Natural killer cell (primary cell): ENCODE measurements around the gene KRT26. TPM values are rescaled to one million over a fixed set of nuclear protein-coding genes. Genes with fewer than 3 reads are reported as not detected.

ENCODE experiments used
- ATAC-seq, 3 donors: fragments of 150-1000 bp in 2 of 3; fragments of 200-7000 bp in 1 of 3; cut with Tn5 transposase; 1 replicate in 1 of 3; 2 replicates in 2 of 3; pipeline ENCODE4 v1.10.0; 2021; ENCODE audit warnings: mild to moderate bottlenecking in 2 of 3, moderate library complexity in 2 of 3
- DNase-seq, 2 donors: peaks; one replicate each; pipeline versions ENCODE4 v3.0.0 to v3.0.0-alpha.2; 2013 to 2021; ENCODE audit warnings: mixed read lengths in 1 of 2
- H3K27ac ChIP-seq: one replicate; pipeline ENCODE4 v1.5.1; 2013; ENCODE audit warnings: mild to moderate bottlenecking, low read length
- H3K27me3 ChIP-seq: one replicate; pipeline ENCODE4 v1.6.1; 2013; ENCODE audit warnings: low read length; ENCODE audit not compliant: control insufficient read depth, insufficient read depth
- H3K36me3 ChIP-seq: one replicate; pipeline ENCODE4 v1.6.1; 2013; ENCODE audit warnings: low read length; ENCODE audit not compliant: control insufficient read depth, insufficient read depth
- H3K4me1 ChIP-seq: one replicate; pipeline ENCODE4 v1.6.1; 2013; ENCODE audit warnings: low read length; ENCODE audit not compliant: control insufficient read depth, insufficient read depth
- H3K4me3 ChIP-seq: one replicate; pipeline ENCODE4 v1.5.1; 2013; ENCODE audit warnings: low read length
- H3K9me3 ChIP-seq: one replicate; pipeline ENCODE4 v1.6.1; 2013; ENCODE audit warnings: low read length; ENCODE audit not compliant: control insufficient read depth, insufficient read depth
- H3K27ac Mint-ChIP-seq, 2 donors: one replicate each; pipeline ENCODE4 v1.8.0; 2022; ENCODE audit warnings: mild to moderate bottlenecking in 2 of 2, mixed read lengths in 2 of 2, moderate library complexity in 1 of 2
- H3K27me3 Mint-ChIP-seq, 2 donors: one replicate each; pipeline ENCODE4 v1.8.0; 2022; ENCODE audit warnings: low read depth in 2 of 2, mixed read lengths in 2 of 2
- H3K36me3 Mint-ChIP-seq: one replicate; pipeline ENCODE4 v1.8.0; 2022; ENCODE audit warnings: mixed read lengths
- H3K4me1 Mint-ChIP-seq, 2 donors: one replicate each; pipeline ENCODE4 v1.8.0; 2022; ENCODE audit warnings: mixed read lengths in 2 of 2
- H3K4me3 Mint-ChIP-seq: one replicate; pipeline ENCODE4 v1.8.0; 2022; ENCODE audit warnings: mild to moderate bottlenecking, moderate library complexity, mixed read lengths
- H3K9me3 Mint-ChIP-seq, 2 donors: one replicate each; pipeline ENCODE4 v1.8.0; 2022; ENCODE audit warnings: mixed read lengths in 2 of 2
- WGBS: methylation state at CpG from one replicate; pipeline ENCODE4 v1.1.7; 2013; ENCODE audit warnings: missing lambda C conversion rate; ENCODE audit not compliant: insufficient coverage; 5-methylcytosine and 5-hydroxymethylcytosine counted together
- intact Hi-C: fragments of 100-400 bp; cut with micrococcal nuclease; formaldehyde crosslinking; loops from one replicate; pipeline ENCODE4 v1.14.2; 2022
- total RNA-seq, 4 donors: library from RNA; stranded (reverse); fragments of 120-200 nt in 1 of 4; gene quantifications; one replicate each; pipeline versions ENCODE4 v1.2.3 to v1.2.4, GENCODE V29; 2013 to 2022
- TF ChIP-seq, protein P1 (sequence below): fragments of 200-600 bp; IDR thresholded peaks from one replicate; pipeline ENCODE4 v1.8.0; 2022; ENCODE audit warnings: antibody characterized with exemption

KRT26 gene
- total RNA-seq, 3 donors from 2014 or later (not counting 1 experiment from before 2014, with no cell fraction given): not detected

DNA sequence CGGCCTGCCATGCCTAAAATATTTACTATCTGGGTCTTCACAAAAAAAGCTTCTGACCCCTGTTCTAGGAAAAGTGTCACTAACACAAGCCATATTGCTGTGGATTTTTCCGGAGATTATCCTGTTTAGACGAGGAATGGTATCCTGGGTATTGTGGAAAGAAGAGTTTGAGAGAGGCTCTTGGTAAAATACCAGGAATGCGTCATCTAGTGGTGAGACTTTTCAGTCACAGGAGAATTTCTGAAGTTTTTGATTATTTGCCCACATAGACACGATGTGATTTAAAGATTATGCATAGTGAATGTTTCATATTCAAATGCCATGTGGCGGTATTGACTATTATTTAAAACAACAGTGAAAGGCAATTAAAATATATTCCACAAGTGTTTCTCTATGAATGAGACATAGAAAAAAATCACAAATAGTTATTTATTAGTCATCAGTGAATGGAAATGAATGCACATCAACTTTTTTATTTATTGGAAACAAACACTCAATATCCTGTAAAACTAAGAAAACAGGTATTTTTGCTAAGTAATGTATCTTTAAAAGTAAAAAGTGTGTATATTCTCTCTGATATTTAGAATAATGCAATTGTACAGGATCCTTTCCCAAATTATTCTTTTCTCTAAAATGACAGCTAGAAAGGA, 19.9 kb upstream of the KRT26 start:
- Mint-ChIP-seq H3K4me3 (no peak overlapping the region), H3K4me1 (no peaks in the 10 kb centered on the region), H3K36me3 (no peaks in the 10 kb centered on the region), H3K9me3 (no peaks in the 10 kb centered on the region), H3K27me3 (peaks cover 34 to 60% of the 10 kb centered on the region in 2 donors), H3K27ac (no peak overlapping the region)
- Histone ChIP-seq H3K36me3 (no peaks in the 10 kb centered on the region), H3K27me3 (peaks cover 11% of the 10 kb centered on the region), H3K4me3 (no peak overlapping the region), H3K9me3 (no peaks in the 10 kb centered on the region), H3K27ac (no peak overlapping the region), H3K4me1 (no peaks in the 10 kb centered on the region)
- ATAC-seq (no peak), DNase-seq (peak in 1 of 2 donors; percentile 19)
- intact Hi-C loops: no loop called here
- WGBS: 51% methylated on average over 5 of the region's 6 CpGs
- TF ChIP-seq, protein P1, sequence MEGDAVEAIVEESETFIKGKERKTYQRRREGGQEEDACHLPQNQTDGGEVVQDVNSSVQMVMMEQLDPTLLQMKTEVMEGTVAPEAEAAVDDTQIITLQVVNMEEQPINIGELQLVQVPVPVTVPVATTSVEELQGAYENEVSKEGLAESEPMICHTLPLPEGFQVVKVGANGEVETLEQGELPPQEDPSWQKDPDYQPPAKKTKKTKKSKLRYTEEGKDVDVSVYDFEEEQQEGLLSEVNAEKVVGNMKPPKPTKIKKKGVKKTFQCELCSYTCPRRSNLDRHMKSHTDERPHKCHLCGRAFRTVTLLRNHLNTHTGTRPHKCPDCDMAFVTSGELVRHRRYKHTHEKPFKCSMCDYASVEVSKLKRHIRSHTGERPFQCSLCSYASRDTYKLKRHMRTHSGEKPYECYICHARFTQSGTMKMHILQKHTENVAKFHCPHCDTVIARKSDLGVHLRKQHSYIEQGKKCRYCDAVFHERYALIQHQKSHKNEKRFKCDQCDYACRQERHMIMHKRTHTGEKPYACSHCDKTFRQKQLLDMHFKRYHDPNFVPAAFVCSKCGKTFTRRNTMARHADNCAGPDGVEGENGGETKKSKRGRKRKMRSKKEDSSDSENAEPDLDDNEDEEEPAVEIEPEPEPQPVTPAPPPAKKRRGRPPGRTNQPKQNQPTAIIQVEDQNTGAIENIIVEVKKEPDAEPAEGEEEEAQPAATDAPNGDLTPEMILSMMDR: no peak

DNA sequence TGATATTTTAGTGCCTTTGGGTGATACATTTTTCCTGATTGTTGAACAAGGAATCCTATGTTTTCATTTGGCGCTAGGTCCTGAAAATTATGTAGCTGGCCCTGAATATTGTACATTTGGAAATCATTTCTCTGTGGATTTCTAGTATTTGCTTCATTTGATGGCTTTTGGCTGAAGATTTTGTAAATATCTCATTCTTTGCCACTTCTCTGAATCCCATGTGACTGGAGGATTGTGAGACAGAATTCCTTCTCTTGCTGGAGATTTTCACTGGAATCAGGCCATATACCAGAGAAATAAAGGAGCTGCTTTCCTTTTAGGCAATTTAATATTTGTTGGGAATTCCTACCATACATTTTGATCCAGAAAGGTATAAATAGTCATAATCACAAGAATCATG, 19.1 kb upstream of the KRT26 start:
- peaks cover 28 to 53% of the 10 kb centered on the region in 2 donors for H3K27me3 Mint-ChIP-seq
- no peaks in the 10 kb centered on the region for H3K4me1 Mint-ChIP-seq
- Histone ChIP-seq H3K27ac (no peak overlapping the region), H3K36me3 (no peaks in the 10 kb centered on the region), H3K27me3 (peaks cover 10% of the 10 kb centered on the region), H3K4me1 (no peaks in the 10 kb centered on the region), H3K4me3 (no peak overlapping the region), H3K9me3 (no peaks in the 10 kb centered on the region)
- no peak overlapping the region for H3K27ac Mint-ChIP-seq
- intact Hi-C loops: no loop called here
- no peak for DNase-seq
- ATAC-seq: no peak
- no peaks in the 10 kb centered on the region for H3K36me3 Mint-ChIP-seq
- WGBS: 85% methylated on average over 1 of the region's 1 CpG
- H3K9me3 Mint-ChIP-seq: no peaks in the 10 kb centered on the region
- H3K4me3 Mint-ChIP-seq: no peak overlapping the region
- TF ChIP-seq, protein P1: no peak

DNA sequence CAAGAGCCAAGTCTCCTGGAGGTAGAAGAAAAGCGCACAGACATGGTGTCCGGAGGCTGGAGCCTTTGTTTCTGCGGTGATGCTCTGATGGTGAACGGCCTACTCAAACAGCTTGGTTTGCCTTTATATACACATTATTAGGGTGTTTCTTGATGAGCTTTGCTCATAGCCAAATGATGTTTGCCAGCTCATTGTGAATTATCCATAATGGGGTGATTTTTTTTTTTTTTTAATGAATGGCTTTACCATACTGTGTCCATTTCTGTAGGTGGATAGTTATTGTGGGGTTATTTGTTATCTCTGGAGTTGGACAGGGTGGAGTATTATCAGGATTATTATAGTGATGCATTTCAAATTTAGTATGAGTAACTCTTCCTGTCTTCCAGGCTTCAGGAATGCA, 10.4 kb upstream of the KRT26 start, which contains the start of gene KRT27:
Gene KRT27 (minus strand): TSS at position 101 of the 400 bp plus-strand sequence. CDS start 57 bp downstream, at position 44.
- TF ChIP-seq, protein P1: no peak
- Mint-ChIP-seq H3K36me3 (no peaks in the 10 kb centered on the region), H3K27me3 (peaks cover 31 to 62% of the 10 kb centered on the region in 2 donors), H3K9me3 (no peaks in the 10 kb centered on the region), H3K4me1 (no peaks in the 10 kb centered on the region), H3K27ac (no peak within 1 kb of the TSS), H3K4me3 (no peak within 1 kb of the TSS)
- Histone ChIP-seq H3K4me3 (no peak within 1 kb of the TSS), H3K4me1 (peaks cover 5% of the 10 kb centered on the region), H3K36me3 (no peaks in the 10 kb centered on the region), H3K27me3 (peaks cover 19% of the 10 kb centered on the region), H3K9me3 (no peaks in the 10 kb centered on the region), H3K27ac (no peak within 1 kb of the TSS)
- intact Hi-C loops: no loop called here
- no peak for DNase-seq
- 92% methylated on average over 4 of the region's 4 CpGs for WGBS
- ATAC-seq: no peak
